H1 (cell line): ENCODE data around the gene SEC14L3. TPM values are rescaled to one million over a fixed set of nuclear protein-coding genes. Genes with fewer than 3 reads are reported as not detected.

ENCODE experiments used
- BACH1 ChIP-seq: IDR thresholded peaks from 2 replicates; pipeline ENCODE4 v1.6.1; 2012; ENCODE audit warnings: low read length, improper control_type of control experiment
- BCL11A ChIP-seq, 2 experiments: IDR thresholded peaks; one replicate each; pipeline ENCODE4 v1.6.1; 2011; ENCODE audit warnings: low read depth in 2 of 2, low read length in 2 of 2, mild to moderate bottlenecking in 2 of 2
- polyA plus RNA-seq, 7 experiments: library from polyadenylated mRNA; depleted of rRNA in 3 of 7; stranded (reverse) in 5 of 7; unstranded in 2 of 7; fragments of >200 nt in 5 of 7; fragments of 200-250 nt in 2 of 7; gene quantifications; 1 replicate in 5 of 7; 2 replicates in 1 of 7; 4 replicates in 1 of 7; pipeline versions ENCODE4 v1.2.1 to v1.2.3, GENCODE V29; 2011 to 2013; ENCODE audit warnings: missing spikeins in 2 of 7, mixed read lengths in 2 of 7
- total RNA-seq: library from RNA; stranded (reverse); fragmentation: NEBNext Ultra II Directional; extraction: Animal tissue kit (Norgen Biotek cat#: 25700); gene quantifications from 2 replicates; pipeline ENCODE4 v1.2.1, GENCODE V29; 2021

The SEC14L3 gene
- total and polyA plus RNA-seq, 2 of the 8 experiments (the other 6 are each of a cell fraction or from before 2014, with no cell fraction given), result not detected

- TF ChIP-seq BACH1 (no peak), BCL11A (IDR thresholded peaks at IDR 0.05; ENCODE audit: low read depth in 2 of 2, low read length in 2 of 2) (no peak)
- TF ChIP-seq, all 59 proteins: peak for 0
Observed at GRCh38 chr22:30491381-30491780, 19.6 kb upstream of the SEC14L3 start (continued).
